PC-3 (cell line): ENCODE results near the gene UBASH3A. TPM values are rescaled to one million over a fixed set of nuclear protein-coding genes. Genes with fewer than 3 reads are reported as not detected.

Source experiments
- ATAC-seq: fragments of 200-7000 bp; cut with Tn5 transposase; 2 replicates; pipeline ENCODE4 v1.9.1; 2020; ENCODE audit warnings: mild to moderate bottlenecking, moderate library complexity
- BruUV-seq: library from RNA; stranded (reverse); fragments of 400-500 nt; replicated peaks from 2 replicates; lab custom pipeline; 2021; lab: Mats Ljungman, UMichigan
- CTCF ChIA-PET: fragments of 300-600 bp; sonication (Branson Sonifier 250); formaldehyde crosslinking; loops from one replicate; lab custom pipeline; 2022; ENCODE audit warnings: antibody characterized with exemption; lab: Charles Lee
- POLR2A ChIA-PET: fragments of 300-600 bp; sonication (Branson Sonifier 250); formaldehyde crosslinking; loops from one replicate; lab custom pipeline; 2022; ENCODE audit warnings: antibody characterized with exemption; ENCODE audit not compliant: unreplicated experiment; lab: Charles Lee
- DNase-seq: peaks from one replicate; pipeline ENCODE4 v3.0.0-alpha.2; 2015
- H2AFZ ChIP-seq: fragments of 300-600 bp; sonication (generic); 2 replicates; pipeline ENCODE4 v1.6.0; 2016; ENCODE audit warnings: antibody characterized with exemption, low read length
- H3F3A ChIP-seq: fragments of 300-600 bp; sonication (generic); one replicate; pipeline ENCODE4 v1.6.0; 2017; ENCODE audit warnings: antibody characterized with exemption, low read length, control low read depth, mild to moderate bottlenecking; ENCODE audit not compliant: unreplicated experiment
- H3K27ac ChIP-seq: fragments of 300-600 bp; sonication (generic); 2 replicates; pipeline ENCODE4 v1.5.1; 2016; ENCODE audit warnings: mild to moderate bottlenecking, low read length
- H3K27me3 ChIP-seq: fragments of 300-600 bp; sonication (generic); 2 replicates; pipeline ENCODE4 v1.6.1; 2016; ENCODE audit warnings: low read length, mixed read lengths
- H3K36me3 ChIP-seq: fragments of 300-600 bp; sonication (generic); 2 replicates; pipeline ENCODE4 v1.6.1; 2016; ENCODE audit warnings: low read depth, mixed run types, low read length, mixed read lengths
- H3K4me1 ChIP-seq: fragments of 300-600 bp; sonication (generic); 2 replicates; pipeline ENCODE4 v1.5.1; 2016; ENCODE audit warnings: low read length; ENCODE audit not compliant: insufficient read depth
- H3K4me2 ChIP-seq: fragments of 300-600 bp; sonication (generic); 2 replicates; pipeline ENCODE4 v1.6.0; 2016; ENCODE audit warnings: low read length
- H3K4me3 ChIP-seq: fragments of 300-600 bp; sonication (generic); 2 replicates; pipeline ENCODE4 v1.5.1; 2016; ENCODE audit warnings: mild to moderate bottlenecking, low read length, mixed read lengths
- H3K79me2 ChIP-seq: fragments of 300-600 bp; sonication (generic); 2 replicates; pipeline ENCODE4 v1.6.1; 2017; ENCODE audit warnings: low read length, mixed read lengths
- H3K9ac ChIP-seq: fragments of 300-600 bp; sonication (generic); 2 replicates; pipeline ENCODE4 v1.6.0; 2016; ENCODE audit warnings: mild to moderate bottlenecking, low read length
- H3K9me2 ChIP-seq: fragments of 300-600 bp; sonication (generic); replicated peaks from 2 replicates; pipeline ENCODE4 v1.6.1; 2016; ENCODE audit warnings: mixed run types, low read length, mixed read lengths
- H3K9me3 ChIP-seq: fragments of 300-600 bp; sonication (generic); 2 replicates; pipeline ENCODE4 v1.6.1; 2016; ENCODE audit warnings: low read length, mixed read lengths
- H4K20me1 ChIP-seq: fragments of 300-600 bp; sonication (generic); 2 replicates; pipeline ENCODE4 v1.6.1; 2016; ENCODE audit warnings: low read length, mixed read lengths
- CTCF ChIP-seq: fragments of 300-600 bp; sonication (generic); conservative IDR thresholded peaks from 2 replicates; pipeline ENCODE4 v1.5.1; 2017; ENCODE audit warnings: antibody characterized with exemption, low read depth, mild to moderate bottlenecking, low read length
- EZH2 ChIP-seq: fragments of 300-600 bp; sonication (generic); IDR thresholded peaks from one replicate; pipeline ENCODE4 v1.6.1; 2017; ENCODE audit warnings: antibody characterized with exemption, mild to moderate bottlenecking, low read length; ENCODE audit not compliant: unreplicated experiment
- EZH2phosphoT487 ChIP-seq: fragments of 300-600 bp; sonication (generic); IDR thresholded peaks from 2 replicates; pipeline ENCODE4 v1.6.1; 2018; ENCODE audit warnings: mild to moderate bottlenecking, antibody characterized with exemption, low read length, borderline replicate concordance
- intact Hi-C: fragments of 100-400 bp; cut with micrococcal nuclease; formaldehyde crosslinking; loops from 2 replicates; pipeline ENCODE4 v1.9.0; 2023
- total RNA-seq: library from RNA; depleted of rRNA; stranded (reverse); fragments of >200 nt; gene quantifications from 2 replicates; pipeline ENCODE4 v1.2.3, GENCODE V29; 2014

UBASH3A gene
- total RNA-seq, 1 experiment from 2014 or later: 1.0 TPM

GRCh38 chr21:42387164-42387563 lies 16.5 kb upstream of the UBASH3A start:
- H3K9me3 ChIP-seq: no peaks in the 10 kb centered on the region
- H3K9ac ChIP-seq: no peak overlapping the region
- ATAC-seq: no peak
- no peaks in the 10 kb centered on the region for H4K20me1 ChIP-seq
- H3K27ac ChIP-seq: no peak overlapping the region
- DNase-seq: no peak
- BruUV-seq: no TSS peak
- no peaks in the 10 kb centered on the region for H3K79me2 ChIP-seq
- intact Hi-C loops: no loop called here
- POLR2A ChIA-PET: no interaction called here
- TF ChIP-seq EZH2: no peak
- TF ChIP-seq CTCF: no peak
- TF ChIP-seq EZH2phosphoT487: no peak
- H2AFZ ChIP-seq: no peak overlapping the region
- no peaks in the 10 kb centered on the region for H3F3A ChIP-seq
- CTCF ChIA-PET: interaction anchor here (0.5 kb wide), 1 partner anchor 626 kb away, joined by 3 read pairs; no protein-coding TSS in a partner anchor
- H3K27me3 ChIP-seq: no peaks in the 10 kb centered on the region
- H3K4me3 ChIP-seq: no peak overlapping the region
- H3K4me1 ChIP-seq: peaks cover 28% of the 10 kb centered on the region
- H3K4me2 ChIP-seq: no peak overlapping the region
- no peaks in the 10 kb centered on the region for H3K36me3 ChIP-seq
- H3K9me2 ChIP-seq: no peaks in the 10 kb centered on the region

- CTCF ChIA-PET: interaction anchor here (0.5 kb wide), 1 partner anchor 627 kb away, joined by 3 read pairs; no protein-coding TSS in a partner anchor
- Histone ChIP-seq H2AFZ (no peak overlapping the region), H3K9ac (no peak overlapping the region), H3F3A (no peaks in the 10 kb centered on the region), H3K9me2 (no peaks in the 10 kb centered on the region), H3K36me3 (no peaks in the 10 kb centered on the region), H3K79me2 (no peaks in the 10 kb centered on the region), H3K27me3 (no peaks in the 10 kb centered on the region), H3K4me1 (peaks cover 31% of the 10 kb centered on the region), H3K4me2 (no peak overlapping the region), H3K9me3 (no peaks in the 10 kb centered on the region), H4K20me1 (no peaks in the 10 kb centered on the region), H3K4me3 (no peak overlapping the region), H3K27ac (no peak overlapping the region)
- no peak for DNase-seq
- no peak for ATAC-seq
- TF ChIP-seq EZH2 (no peak), CTCF (no peak), EZH2phosphoT487 (no peak)
- POLR2A ChIA-PET: no interaction called here
- no TSS peak for BruUV-seq
- intact Hi-C loops: no loop called here
Observed at GRCh38 chr21:42387843-42388340, 15.8 kb upstream of the UBASH3A start.

- Histone ChIP-seq H3K9ac (0 out of 2 replicates have a peak overlapping the region, but pooled peaks have one; percentile 5), H3K4me3 (no peak overlapping the region), H3K36me3 (no peaks in the 10 kb centered on the region), H3K27me3 (no peaks in the 10 kb centered on the region), H3K27ac (peak overlapping the region; percentile 70), H2AFZ (peak overlapping the region; percentile 1), H4K20me1 (no peaks in the 10 kb centered on the region), H3K4me1 (peaks cover 38% of the 10 kb centered on the region), H3K4me2 (peak overlapping the region; percentile 25), H3K9me3 (no peaks in the 10 kb centered on the region), H3K9me2 (no peaks in the 10 kb centered on the region), H3F3A (no peaks in the 10 kb centered on the region), H3K79me2 (no peaks in the 10 kb centered on the region)
- CTCF ChIA-PET: interaction anchor here (0.6 kb wide), 1 partner anchor 71 kb away, joined by 3 read pairs; no protein-coding TSS in a partner anchor
- DNase-seq (no peak), ATAC-seq (no peak)
- POLR2A ChIA-PET: no interaction called here
- no TSS peak for BruUV-seq
- intact Hi-C loops: loop anchor here (1.0 kb wide), 1 partner anchor 14 kb away; the partner anchor contains the start of gene UBASH3A
- no peak for TF ChIP-seq EZH2
Observed at GRCh38 chr21:42388740-42389448, 14.8 kb upstream of the UBASH3A start.
